NCI-H345 (cell line): ENCODE measurements around the gene GTSF1L.
"Not testable (repeated sequence)": the region's sequence is repeated elsewhere in the genome, so short reads cannot be mapped to it uniquely, and the experiment has no call there.

Experiments used
- DNase-seq: peaks from one replicate; lab custom pipeline; 2025; lab: John Stamatoyannopoulos, UW

Gene GTSF1L

GRCh38 chr20:43726811-43727338 lies at the start of gene GTSF1L:
Gene GTSF1L (minus strand): TSS chr20:43727002. CDS start chr20:43726694, 308 bp downstream.
- DNase-seq: no peak

- no peak for DNase-seq
These were observed 48.0 kb upstream of the GTSF1L start for GRCh38 chr20:43774754-43775153.

- DNase-seq: no peak
These were observed 44.8 kb upstream of the GTSF1L start for GRCh38 chr20:43771503-43772190.

GRCh38 chr20:43770342-43770741 lies 43.5 kb upstream of the GTSF1L start:
- no peak for DNase-seq

GRCh38 chr20:43767686-43768474 lies 41.1 kb upstream of the GTSF1L start:
- no peak for DNase-seq

DNA sequence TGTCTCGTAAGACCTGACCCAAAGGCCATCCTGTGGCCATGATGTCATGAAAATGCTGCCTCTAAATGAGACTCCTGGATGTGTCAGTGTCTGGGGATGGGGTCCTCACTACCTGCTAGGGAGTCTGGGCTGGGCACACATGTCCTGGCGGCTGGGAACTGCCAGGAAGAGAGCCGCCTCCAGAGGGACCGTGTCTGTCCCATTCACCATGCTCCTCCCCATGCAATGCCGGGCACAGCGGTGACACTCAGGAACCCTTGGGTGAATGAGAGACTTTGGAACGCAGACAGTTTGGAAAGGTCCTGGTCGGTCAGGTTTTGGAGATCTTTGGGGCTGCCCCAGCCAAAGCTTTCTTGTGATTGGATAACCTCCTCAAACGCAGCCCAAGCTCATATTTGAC lies 40.1 kb upstream of the GTSF1L start:
- no peak for DNase-seq

DNA sequence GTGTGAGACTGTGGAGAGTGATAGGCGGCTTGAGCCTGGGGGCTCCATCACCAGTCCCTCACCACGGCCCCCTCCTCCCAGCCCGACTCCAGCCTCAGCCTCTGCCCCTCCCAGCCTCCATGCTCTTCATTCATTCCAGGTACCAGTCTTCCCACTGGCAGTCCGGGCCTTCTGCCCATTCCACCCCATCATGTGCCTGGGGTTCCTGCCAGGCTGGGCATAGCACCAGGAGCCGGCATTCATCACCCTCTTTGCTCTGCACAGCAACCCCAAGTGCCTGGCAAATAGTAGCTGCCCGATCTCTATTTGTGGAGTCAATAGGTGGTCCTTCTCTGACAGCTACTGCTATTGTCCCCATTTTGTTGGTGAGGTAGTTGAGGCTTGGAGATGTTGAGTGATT lies 39.6 kb upstream of the GTSF1L start:
- no peak for DNase-seq

GRCh38 chr20:43765916-43766315 lies 39.1 kb upstream of the GTSF1L start:
- DNase-seq: no peak

GRCh38 chr20:43762911-43763310 lies 36.1 kb upstream of the GTSF1L start:
- no peak for DNase-seq

DNA sequence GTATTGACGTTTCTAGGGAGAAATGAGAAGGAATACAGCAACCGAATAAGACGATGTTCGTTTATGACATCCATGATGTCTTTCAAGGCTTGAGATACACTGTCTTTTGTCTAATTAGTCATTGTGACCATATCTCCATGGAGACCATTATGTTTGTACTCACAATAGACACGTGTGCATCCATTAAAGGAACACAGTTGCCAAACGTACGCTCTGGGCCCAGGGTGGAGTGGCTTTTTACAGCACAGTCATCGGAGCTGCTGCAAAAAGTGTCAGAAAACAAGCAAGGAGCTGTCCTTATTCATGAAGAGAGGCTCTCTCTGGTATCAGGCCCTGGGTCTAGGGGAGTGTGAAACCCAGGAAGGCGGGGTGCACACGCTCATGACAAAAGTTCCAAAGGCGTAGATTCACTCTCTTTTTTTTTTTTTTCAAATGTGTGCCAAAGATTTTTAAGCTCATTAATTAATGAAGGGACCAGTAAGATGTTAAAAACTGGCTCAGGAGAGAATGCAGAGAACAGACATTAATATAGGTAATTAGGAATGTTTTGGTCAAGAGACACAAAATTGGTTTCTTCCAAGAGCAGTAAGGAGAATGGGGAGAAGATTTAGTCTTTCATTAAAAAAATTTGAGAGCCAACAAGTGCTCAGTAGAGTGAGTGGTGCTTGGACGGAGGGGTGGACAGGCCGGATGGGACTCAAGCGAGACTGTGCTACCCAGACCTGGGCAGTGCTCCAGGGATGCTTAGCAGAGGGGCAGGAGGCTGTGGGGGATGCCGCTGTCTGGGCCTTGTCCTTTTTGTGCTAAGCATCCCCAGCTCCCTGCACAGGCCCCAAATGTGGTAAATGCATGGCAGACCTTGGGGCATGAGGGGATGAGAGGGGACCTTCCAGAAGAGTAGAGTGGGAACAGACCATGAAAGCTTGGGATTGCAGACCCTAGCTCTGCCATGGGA lies 34.9 kb upstream of the GTSF1L start:
- DNase-seq: peak; percentile 59

DNA sequence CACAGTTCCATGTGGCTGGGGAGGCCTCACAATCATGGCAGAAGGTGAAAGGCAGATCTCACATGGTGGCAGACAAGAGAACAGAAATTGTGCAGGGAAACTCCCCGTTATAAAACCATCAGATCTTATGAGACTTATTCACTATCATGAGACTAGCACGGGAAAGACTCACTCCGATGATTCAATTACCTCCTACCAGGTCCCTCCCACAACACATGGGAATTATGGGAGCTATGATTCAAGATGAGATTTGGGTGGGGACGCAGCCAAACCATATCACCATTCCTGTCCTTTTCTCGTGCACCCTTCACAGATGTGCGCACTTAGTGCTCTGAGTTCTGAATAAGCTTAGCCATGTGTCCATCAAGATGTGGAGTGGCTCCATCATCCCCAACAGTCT lies 31.1 kb upstream of the GTSF1L start:
- DNase-seq: not testable (repeated sequence)

GRCh38 chr20:43755851-43756250 lies 29.0 kb upstream of the GTSF1L start:
- no peak for DNase-seq

GRCh38 chr20:43755390-43755789 lies 28.6 kb upstream of the GTSF1L start:
- DNase-seq: no peak

GRCh38 chr20:43752561-43753301 lies 25.9 kb upstream of the GTSF1L start:
- no peak for DNase-seq

DNA sequence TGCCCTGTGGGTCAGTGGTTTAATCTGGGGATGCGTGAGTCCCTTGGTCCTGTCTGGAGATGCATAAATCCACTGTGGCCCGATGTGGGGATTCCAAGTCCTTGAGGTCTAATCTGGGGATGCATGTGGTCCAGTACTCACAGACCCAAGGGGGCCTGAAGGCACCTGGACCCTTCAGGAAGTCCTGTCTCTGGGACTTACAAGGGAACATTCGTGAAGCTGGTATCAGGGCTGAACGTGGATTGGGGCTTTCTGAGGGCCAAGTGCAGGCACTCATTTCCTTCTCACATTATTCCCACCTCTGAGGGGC lies 25.2 kb upstream of the GTSF1L start:
- no peak for DNase-seq

DNA sequence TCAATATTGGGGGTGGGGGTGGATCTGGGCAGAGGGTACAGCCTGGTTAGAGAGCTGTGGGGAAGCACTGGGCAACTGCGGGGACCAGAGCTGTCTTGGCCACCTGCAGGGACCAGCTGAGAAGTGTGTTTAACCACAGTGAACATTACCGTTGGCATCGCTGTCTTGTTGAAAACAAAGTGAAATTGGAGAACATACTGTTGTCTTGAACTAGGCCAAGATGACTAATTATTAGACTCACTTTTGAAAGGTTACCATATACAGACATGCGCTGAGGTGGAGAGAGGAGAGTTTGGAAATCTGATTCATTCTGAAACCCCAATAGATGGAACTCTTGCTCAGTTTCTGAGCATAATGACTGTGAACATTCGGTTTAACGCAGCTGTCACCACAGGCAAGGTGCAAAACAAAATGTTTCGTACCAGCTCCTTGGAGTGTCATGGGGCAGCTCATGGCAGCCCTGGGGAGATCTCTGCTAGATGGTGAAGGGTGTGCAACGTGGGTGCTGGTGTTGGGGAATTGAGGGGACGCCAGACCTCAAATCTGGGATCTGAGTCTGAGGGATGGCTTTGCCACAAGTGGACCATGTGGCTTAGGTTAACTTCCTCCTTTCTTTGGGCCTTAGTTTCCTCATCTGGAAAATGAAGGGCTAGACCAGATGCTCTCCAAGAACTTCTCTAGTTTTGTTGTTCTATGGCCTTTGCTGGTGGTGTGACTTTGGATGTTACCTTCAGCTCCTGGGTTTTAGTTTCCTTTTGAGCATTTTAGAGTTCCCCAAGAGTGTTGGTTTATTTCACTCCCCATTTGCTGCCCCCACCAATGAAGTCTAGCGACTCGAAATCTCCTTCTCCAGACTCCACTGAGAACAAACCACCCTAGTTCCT lies 24.6 kb upstream of the GTSF1L start:
- DNase-seq: no peak

DNA sequence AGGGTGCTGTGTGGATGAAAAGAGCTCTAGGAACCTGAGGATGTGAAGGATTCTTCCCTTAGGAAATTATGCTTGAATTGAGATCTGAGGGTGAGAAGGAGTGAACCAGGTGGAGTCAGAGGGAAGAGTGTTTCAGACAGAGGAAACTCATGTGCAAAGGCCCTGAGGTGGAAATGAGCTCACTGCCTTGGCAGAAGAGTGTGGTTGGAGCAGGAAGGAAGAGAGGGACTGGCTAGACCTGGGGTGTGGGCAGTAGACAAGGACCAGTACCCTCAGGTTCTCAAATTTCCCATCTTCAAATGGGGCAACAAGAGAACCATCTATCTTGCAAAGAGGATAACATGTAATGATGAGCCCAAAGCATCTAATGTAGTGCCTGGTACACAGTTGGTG lies 24.0 kb upstream of the GTSF1L start:
- DNase-seq: no peak

- DNase-seq: peak; percentile 73
These were observed 23.0 kb upstream of the GTSF1L start for GRCh38 chr20:43749734-43750294.

DNA sequence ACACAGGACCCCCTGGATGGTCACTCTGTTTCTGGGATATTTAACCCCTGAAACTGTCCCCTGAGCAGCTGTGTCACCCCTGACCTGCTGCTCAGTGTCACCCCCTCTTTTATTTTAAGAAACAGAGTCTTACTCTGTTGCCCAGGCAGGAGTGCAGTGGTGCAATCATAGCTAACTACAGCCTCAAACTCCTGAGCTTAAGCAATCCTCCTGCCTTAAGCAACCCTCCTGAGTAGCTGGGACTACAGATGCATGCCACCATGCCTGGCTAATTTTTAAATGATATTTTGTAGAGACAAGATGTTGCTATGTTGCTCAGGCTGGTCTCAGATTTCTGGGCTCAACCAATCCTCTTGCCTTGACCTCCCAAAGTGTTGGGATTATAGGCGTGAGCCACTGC lies 21.5 kb upstream of the GTSF1L start:
- no peak for DNase-seq
